ENCODE measurements around the gene DCLK1.

DNA sequence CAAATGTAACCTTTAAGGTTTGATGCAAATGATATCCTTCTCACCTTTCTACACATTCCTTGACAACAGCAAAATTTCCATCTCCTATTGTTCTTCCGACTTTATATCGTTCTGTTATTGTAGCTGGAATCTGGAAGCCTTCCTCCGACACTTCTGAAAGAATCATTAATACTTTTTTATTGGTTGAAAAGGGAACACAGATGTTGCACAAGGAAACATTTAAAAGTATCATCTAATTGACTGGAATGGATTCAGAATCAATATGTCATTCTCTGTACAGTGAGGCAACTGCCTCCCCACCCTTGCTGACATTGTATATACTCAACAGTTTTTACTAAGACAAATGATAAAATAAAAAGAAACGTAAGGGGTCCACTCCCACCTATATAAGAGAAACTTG is 295.2 kb downstream of the DCLK1 start:
- TF ChIP-seq CTCF (IDR thresholded peaks at IDR 0.05): no peak
- no peak for TF ChIP-seq EP300 (IDR thresholded peaks at IDR 0.05)

Measured in esophagus muscularis mucosa (tissue), 3 donors.